Spleen (tissue), 3 donors: ENCODE measurements around the gene FAM135A.

Experiments
- POLR2A ChIP-seq, 3 donors: fragments of 450-650 bp; IDR thresholded peaks; one replicate each; pipeline ENCODE4 v1.5.1; 2017; ENCODE audit warnings: antibody characterized with exemption in 3 of 3, mild to moderate bottlenecking in 1 of 3
- POLR2AphosphoS5 ChIP-seq, 3 donors: sonication (generic); formaldehyde crosslinking; IDR thresholded peaks; one replicate each; pipeline ENCODE4 v1.5.1; 2017; ENCODE audit warnings: antibody characterized with exemption in 3 of 3

- TF ChIP-seq POLR2A (IDR thresholded peaks at IDR 0.05) (no peak), POLR2AphosphoS5 (IDR thresholded peaks at IDR 0.05) (no peak)
Observed at GRCh38 chr6:70385901-70386300, 27.4 kb upstream of the FAM135A start.
